WTC11 (cell line): Measurements from ENCODE around the gene PIGR. TPM values are rescaled to one million over a fixed set of nuclear protein-coding genes. Genes with fewer than 3 reads are reported as not detected.

Experiments
- ATAC-seq: fragments of 200-7000 bp; cut with Tn5 transposase; 2 replicates; pipeline ENCODE4 v1.10.0; 2021; ENCODE audit warnings: mild to moderate bottlenecking, moderate library complexity
- CTCF ChIA-PET: fragments of 300-600 bp; sonication (Branson Sonifier 250); formaldehyde crosslinking; loops from one replicate; lab custom pipeline; 2021; ENCODE audit warnings: antibody characterized with exemption; lab: Charles Lee
- POLR2A ChIA-PET: fragments of 350-600 bp; sonication (Branson Sonifier 250); formaldehyde crosslinking; loops from one replicate; lab custom pipeline; 2021; ENCODE audit warnings: antibody characterized with exemption; lab: Charles Lee
- DNase-seq: peaks from one replicate; pipeline ENCODE4 v3.0.0; 2021; ENCODE audit warnings: low spot score
- H3K27ac Mint-ChIP-seq: 2 replicates; pipeline ENCODE4 v1.8.0; 2021; ENCODE audit warnings: mixed read lengths
- H3K27me3 Mint-ChIP-seq: 2 replicates; pipeline ENCODE4 v1.8.0; 2021; ENCODE audit warnings: low read depth, mild to moderate bottlenecking, moderate library complexity, mixed read lengths
- H3K36me3 Mint-ChIP-seq: 2 replicates; pipeline ENCODE4 v1.8.0; 2021; ENCODE audit warnings: mixed read lengths
- H3K4me1 Mint-ChIP-seq: 2 replicates; pipeline ENCODE4 v1.8.0; 2022; ENCODE audit warnings: mixed read lengths
- H3K4me3 Mint-ChIP-seq: 2 replicates; pipeline ENCODE4 v1.8.0; 2021; ENCODE audit warnings: mild to moderate bottlenecking, moderate library complexity, mixed read lengths
- H3K9me3 Mint-ChIP-seq: 2 replicates; pipeline ENCODE4 v1.8.0; 2021; ENCODE audit warnings: mixed read lengths
- AFF4 ChIP-seq: sonication (generic); formaldehyde crosslinking; IDR thresholded peaks from 2 replicates; pipeline ENCODE4 v1.8.1; 2023; ENCODE audit warnings: mild to moderate bottlenecking, missing genetic modification reagents, borderline replicate concordance
- CTCF ChIP-seq: fragments of 200-600 bp; IDR thresholded peaks from 2 replicates; pipeline ENCODE4 v1.8.0; 2022; ENCODE audit warnings: antibody characterized with exemption
- E2F5 ChIP-seq: sonication (generic); formaldehyde crosslinking; IDR thresholded peaks from 2 replicates; pipeline ENCODE4 v1.8.1; 2022; ENCODE audit warnings: mild to moderate bottlenecking, moderate library complexity, missing genetic modification reagents
- EMX1 ChIP-seq: fragments of 250-450 bp; sonication (Bioruptor Pico); IDR thresholded peaks from 2 replicates; pipeline ENCODE4 v1.8.0; 2021; ENCODE audit warnings: mild to moderate bottlenecking
- FOXP1 ChIP-seq: sonication (generic); formaldehyde crosslinking; IDR thresholded peaks from 2 replicates; pipeline ENCODE4 v1.8.0; 2022; ENCODE audit warnings: missing genetic modification reagents, mild to moderate bottlenecking, moderate library complexity, borderline replicate concordance
- GTF2I ChIP-seq: fragments of 250-450 bp; sonication (Bioruptor Pico); conservative IDR thresholded peaks from 2 replicates; pipeline ENCODE4 v1.4.0; 2021; ENCODE audit warnings: mild to moderate bottlenecking
- HMGXB4 ChIP-seq: sonication (generic); formaldehyde crosslinking; IDR thresholded peaks from 2 replicates; pipeline ENCODE4 v1.8.1; 2023; ENCODE audit warnings: mild to moderate bottlenecking, moderate library complexity, missing genetic modification reagents
- IRF2 ChIP-seq: sonication (generic); formaldehyde crosslinking; IDR thresholded peaks from 2 replicates; pipeline ENCODE4 v1.8.0; 2022; ENCODE audit warnings: low read depth, missing genetic modification reagents, borderline replicate concordance
- JUN ChIP-seq: sonication (generic); formaldehyde crosslinking; IDR thresholded peaks from 2 replicates; pipeline ENCODE4 v1.8.0; 2023; ENCODE audit warnings: mild to moderate bottlenecking, missing genetic modification reagents
- MLX ChIP-seq: sonication (generic); formaldehyde crosslinking; IDR thresholded peaks from 2 replicates; pipeline ENCODE4 v1.8.1; 2023; ENCODE audit warnings: mild to moderate bottlenecking, missing genetic modification reagents, moderate library complexity
- MXD4 ChIP-seq: fragments of 250-450 bp; sonication (Bioruptor Pico); IDR thresholded peaks from 2 replicates; pipeline ENCODE4 v1.8.0; 2021; ENCODE audit warnings: mild to moderate bottlenecking, moderate library complexity, borderline replicate concordance
- MYBL2 ChIP-seq: sonication (generic); formaldehyde crosslinking; IDR thresholded peaks from 2 replicates; pipeline ENCODE4 v1.8.1; 2023; ENCODE audit warnings: mild to moderate bottlenecking, moderate library complexity, missing genetic modification reagents
- SMAD4 ChIP-seq: sonication (generic); formaldehyde crosslinking; IDR thresholded peaks from 2 replicates; pipeline ENCODE4 v1.8.0; 2022; ENCODE audit warnings: mild to moderate bottlenecking, missing genetic modification reagents
- SP1 ChIP-seq: sonication (generic); formaldehyde crosslinking; conservative IDR thresholded peaks from 2 replicates; pipeline ENCODE4 v1.8.1; 2022; ENCODE audit warnings: missing genetic modification reagents
- USF2 ChIP-seq: sonication (generic); formaldehyde crosslinking; IDR thresholded peaks from 2 replicates; pipeline ENCODE4 v1.8.1; 2023; ENCODE audit warnings: mild to moderate bottlenecking, missing genetic modification reagents, moderate library complexity
- total RNA-seq: library from RNA; stranded (reverse); gene quantifications from 3 replicates; pipeline ENCODE4 v1.2.3, GENCODE V29; 2021

PIGR gene
- total RNA-seq, 1 experiment from 2014 or later = 1.9 TPM

GRCh38 chr1:206939841-206940587, 6.3 kb downstream of the PIGR start:
- DNase-seq (no peak), ATAC-seq (no peak)
- no peaks in the 10 kb centered on the region for H3K36me3 Mint-ChIP-seq
- H3K27ac Mint-ChIP-seq = no peak overlapping the region
- peaks cover under 1% of the 10 kb centered on the region; the same call in 1 of the 2 replicates for H3K27me3 Mint-ChIP-seq
- POLR2A ChIA-PET = no interaction called here
- no peak for TF ChIP-seq EMX1 (CRISPR knock-in tag)
- TF ChIP-seq MYBL2 (CRISPR knock-in tag) = no peak
- no peak for TF ChIP-seq HMGXB4 (CRISPR knock-in tag)
- no peak for TF ChIP-seq USF2 (CRISPR knock-in tag)
- no peak for TF ChIP-seq SP1 (CRISPR knock-in tag)
- TF ChIP-seq MLX (CRISPR knock-in tag) = no peak
- no peak for TF ChIP-seq FOXP1 (CRISPR knock-in tag)
- no peak for TF ChIP-seq E2F5 (CRISPR knock-in tag)
- no peak for TF ChIP-seq IRF2
- TF ChIP-seq CTCF = no peak
- TF ChIP-seq SMAD4 (CRISPR knock-in tag) = no peak
- TF ChIP-seq JUN (CRISPR knock-in tag) = no peak
- no peak for TF ChIP-seq MXD4 (CRISPR knock-in tag)
- no peak for TF ChIP-seq AFF4 (CRISPR knock-in tag)
- no peak for TF ChIP-seq GTF2I (CRISPR knock-in tag)
- H3K9me3 Mint-ChIP-seq = no peaks in the 10 kb centered on the region
- CTCF ChIA-PET = interaction anchor here (2.4 kb wide), 1 partner anchor 42 kb away, joined by 10 read pairs; no protein-coding TSS in a partner anchor
- peaks cover 5% of the 10 kb centered on the region; the same call in 1 of the 2 replicates for H3K4me1 Mint-ChIP-seq
- no peak overlapping the region for H3K4me3 Mint-ChIP-seq
